Measurements from ENCODE around the gene PRAC2.

- TF ChIP-seq RARB (CRISPR knock-in tag; IDR thresholded peaks at IDR 0.05) (no peak), PATZ1 (CRISPR knock-in tag; IDR thresholded peaks at IDR 0.05; ENCODE audit: borderline replicate concordance) (no peak), PPARA (CRISPR knock-in tag; IDR thresholded peaks at IDR 0.05; ENCODE audit: borderline replicate concordance) (no peak), ISL1 (CRISPR knock-in tag; IDR thresholded peaks at IDR 0.05) (no peak)
Observed at GRCh38 chr17:48718227-48718760, 4.7 kb upstream of the PRAC2 start.
